K562 (cell line): Measurements from ENCODE around the gene DNAAF3. TPM values are rescaled to one million over a fixed set of nuclear protein-coding genes. Genes with fewer than 3 reads are reported as not detected.

Experiments used
- AFF4 ChIP-seq: sonication (generic); formaldehyde crosslinking; IDR thresholded peaks from 2 replicates; pipeline ENCODE4 v1.8.0; 2023; ENCODE audit warnings: mild to moderate bottlenecking, missing genetic modification reagents
- BHLHE40 ChIP-seq: IDR thresholded peaks from 2 replicates; pipeline ENCODE4 v1.6.1; 2011; ENCODE audit warnings: low read length, improper control_type of control experiment
- CEBPG ChIP-seq, 3 experiments: fragments of 200-800 bp in 1 of 3; sonication (Bioruptor generic) in 1 of 3; sonication (generic) in 1 of 3; formaldehyde crosslinking in 1 of 3; IDR thresholded peaks in 2 of 3; conservative IDR thresholded peaks in 1 of 3; 2 replicates each; pipeline versions ENCODE4 v1.6.1 to v1.8.0; 2016 to 2022; ENCODE audit warnings: missing compliant biosample characterization in 2 of 3, missing genetic modification characterization in 2 of 3, mild to moderate bottlenecking in 1 of 3, missing genetic modification reagents in 1 of 3
- CXXC5 ChIP-seq: fragments of 250-450 bp; sonication (Bioruptor Pico); IDR thresholded peaks from 2 replicates; pipeline ENCODE4 v1.8.0; 2022; ENCODE audit warnings: inconsistent platforms, mild to moderate bottlenecking, moderate library complexity
- HINFP ChIP-seq: fragments of 450-650 bp; conservative IDR thresholded peaks from 2 replicates; pipeline ENCODE4 v1.6.1; 2016; ENCODE audit warnings: missing genetic modification characterization, low read depth, mild to moderate bottlenecking, control low read depth, missing compliant biosample characterization
- ID3 ChIP-seq, 2 experiments: fragments of 250-450 bp in 1 of 2; fragments of 450-650 bp in 1 of 2; sonication (Bioruptor Pico) in 1 of 2; IDR thresholded peaks; 2 replicates each; pipeline versions ENCODE4 v1.6.1 to v1.8.0; 2016 to 2021; ENCODE audit warnings: mild to moderate bottlenecking in 2 of 2, moderate library complexity in 2 of 2, missing compliant biosample characterization in 1 of 2, missing genetic modification characterization in 1 of 2
- MLLT1 ChIP-seq, 2 experiments: fragments of 450-650 bp; IDR thresholded peaks; 2 replicates each; pipeline ENCODE4 v1.6.1; 2016
- NEUROD1 ChIP-seq: fragments of 150-350 bp; IDR thresholded peaks from 2 replicates; pipeline ENCODE4 v1.6.1; 2014; ENCODE audit warnings: borderline replicate concordance, low read length, low read depth; ENCODE audit not compliant: partially characterized antibody
- NR0B1 ChIP-seq: fragments of 450-650 bp; IDR thresholded peaks from one replicate; pipeline ENCODE4 v1.6.1; 2018; ENCODE audit warnings: mild to moderate bottlenecking, moderate library complexity; ENCODE audit not compliant: partially characterized antibody
- NR1H2 ChIP-seq: sonication (generic); formaldehyde crosslinking; IDR thresholded peaks from 2 replicates; pipeline ENCODE4 v1.4.0; 2020; ENCODE audit warnings: mild to moderate bottlenecking, missing genetic modification reagents
- NRF1 ChIP-seq, 2 experiments: fragments of 450-650 bp; IDR thresholded peaks in 1 of 2; conservative IDR thresholded peaks in 1 of 2; 2 replicates each; pipeline ENCODE4 v1.6.1; 2014; ENCODE audit warnings: mild to moderate bottlenecking in 2 of 2
- POLR2A ChIP-seq: fragments of 450-650 bp; conservative IDR thresholded peaks from 2 replicates; pipeline ENCODE4 v1.6.1; 2016
- RAD51 ChIP-seq: fragments of 450-650 bp; IDR thresholded peaks from 2 replicates; pipeline ENCODE4 v1.7.1; 2016; ENCODE audit warnings: low read depth, mild to moderate bottlenecking, borderline replicate concordance
- RBFOX2 ChIP-seq: fragments of 200-400 bp; formaldehyde crosslinking; IDR thresholded peaks from 2 replicates; pipeline ENCODE4 v1.6.1; 2017; ENCODE audit warnings: low read depth, mild to moderate bottlenecking, low read length, moderate library complexity
- SMARCA4 ChIP-seq: fragments of 450-650 bp; IDR thresholded peaks from 2 replicates; pipeline ENCODE4 v1.6.1; 2016
- ZNF584 ChIP-seq: fragments of 200-800 bp; sonication (Bioruptor generic); IDR thresholded peaks from 2 replicates; pipeline ENCODE4 v1.6.1; 2016; ENCODE audit warnings: low read depth, mild to moderate bottlenecking, missing genetic modification characterization, missing compliant biosample characterization
- ZNF707 ChIP-seq: fragments of 250-450 bp; sonication (Bioruptor Pico); conservative IDR thresholded peaks from 2 replicates; pipeline ENCODE4 v1.8.0; 2022; ENCODE audit warnings: inconsistent platforms, mild to moderate bottlenecking, moderate library complexity
- ZNF79 ChIP-seq: fragments of 250-450 bp; sonication (Bioruptor Pico); IDR thresholded peaks from 2 replicates; pipeline ENCODE4 v1.4.0; 2020; ENCODE audit warnings: low read depth, mild to moderate bottlenecking, moderate library complexity
- polyA plus RNA-seq, 8 experiments: library from polyadenylated mRNA; depleted of rRNA in 4 of 8; stranded (reverse) in 5 of 8; unstranded in 3 of 8; fragments of >200 nt; fragmentation: Nextera tagmentation in 2 of 8; fragmentation: Illumina TruSeq in 1 of 8; extraction: Ambion mirVana in 2 of 8; extraction: Trizol in 1 of 8; gene quantifications; 2 replicates each; pipeline versions ENCODE4 v1.2.1 to v1.2.3, GENCODE V29; 2011 to 2014; ENCODE audit warnings: inconsistent platforms in 1 of 8, missing spikeins in 1 of 8
- total RNA-seq, 7 experiments: library from RNA; depleted of rRNA in 6 of 7; stranded (reverse); fragments of >200 nt in 6 of 7; fragmentation: Illumina TruSeq in 2 of 7; extraction: Trizol in 2 of 7; gene quantifications; 2 replicates each; pipeline versions ENCODE4 v1.2.1 to v1.2.3, GENCODE V29; 2011 to 2021; ENCODE audit warnings: low replicate concordance in 1 of 7

DNAAF3 gene
- total and polyA plus RNA-seq, 9 of the 15 experiments (the other 6 are each of a cell fraction or from before 2014, with no cell fraction given): 21.6 to 61.5 (median 43.0) TPM

GRCh38 chr19:55146705-55147273, 19.6 kb downstream of the DNAAF3 start (continued):
- peak; percentile 64 for TF ChIP-seq POLR2A
- no peak for TF ChIP-seq AFF4
- TF ChIP-seq CEBPG (CRISPR knock-in tag; IDR thresholded peaks at IDR 0.05): no peak
- no peak for TF ChIP-seq CEBPG (tag; conservative IDR thresholded peaks at IDR 0.05 in 1 of 2, IDR thresholded peaks at IDR 0.05 in 1 of 2)
- TF ChIP-seq NR0B1: no peak
- no peak for TF ChIP-seq ZNF79 (CRISPR knock-in tag)
- no peak for TF ChIP-seq RAD51
- no peak for TF ChIP-seq HINFP
- no peak for TF ChIP-seq MLLT1 (IDR thresholded peaks at IDR 0.05)
- TF ChIP-seq ID3 (CRISPR knock-in tag; IDR thresholded peaks at IDR 0.05): no peak
- TF ChIP-seq ID3 (tag; IDR thresholded peaks at IDR 0.05): no peak
- peak; percentile 40 to 41; a peak in 2 of 4 replicates for TF ChIP-seq NRF1 (conservative IDR thresholded peaks at IDR 0.05 in 1 of 2, IDR thresholded peaks at IDR 0.05 in 1 of 2)
- TF ChIP-seq RBFOX2: peak; percentile 76
- no peak for TF ChIP-seq ZNF584
- TF ChIP-seq BHLHE40: no peak
- no peak for TF ChIP-seq NEUROD1
- TF ChIP-seq NR1H2 (CRISPR knock-in tag): no peak
- no peak for TF ChIP-seq SMARCA4
- TF ChIP-seq CXXC5 (CRISPR knock-in tag): peak; percentile 11; the same call in 1 of the 2 replicates
- no peak for TF ChIP-seq ZNF707
